ENCODE measurements around the gene DUSP14. TPM values are rescaled to one million over a fixed set of nuclear protein-coding genes. Genes with fewer than 3 reads are reported as not detected.
"Not testable (repeated sequence)": the region's sequence is repeated elsewhere in the genome, so short reads cannot be mapped to it uniquely, and the experiment has no call there.

DUSP14 gene
- total and polyA plus RNA-seq, 11 donors, result 9.9 to 39.1 (median 16.5) TPM

DNA sequence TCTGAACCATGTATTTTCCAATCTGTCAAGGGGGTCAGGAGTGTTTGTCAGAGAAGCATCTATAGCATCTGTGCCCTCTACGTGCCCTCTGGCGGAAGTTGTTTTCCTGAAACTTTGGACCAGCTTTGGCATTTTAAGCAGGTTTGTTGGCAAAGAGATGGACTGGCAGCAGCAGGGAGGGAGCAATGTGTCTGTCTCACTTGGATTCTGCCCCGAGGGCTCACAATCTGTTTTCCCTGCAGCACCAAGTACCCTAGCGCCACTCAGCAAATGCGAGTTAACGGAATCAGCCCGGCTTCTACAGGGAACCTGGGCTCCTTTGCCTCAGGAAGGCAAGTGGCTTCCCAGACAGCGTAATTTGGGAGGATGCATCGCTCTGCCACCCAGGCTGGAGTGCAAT lies 17.4 kb downstream of the DUSP14 start:
- H3K4me1 ChIP-seq, result peaks cover 0 to 15% (median 1%) of the 10 kb centered on the region in 12 donors
- no peak for DNase-seq
- WGBS, 4 donors, result 61 to 80% (median 70%) methylated on average over 9 of the region's 9 CpGs
- no peak overlapping the region for H3K27ac ChIP-seq
- H3K9me3 ChIP-seq, result no peaks in the 10 kb centered on the region
- peaks cover 0 to 12% (median 2%) of the 10 kb centered on the region in 9 donors for H3K36me3 ChIP-seq
- TF ChIP-seq, protein P1, sequence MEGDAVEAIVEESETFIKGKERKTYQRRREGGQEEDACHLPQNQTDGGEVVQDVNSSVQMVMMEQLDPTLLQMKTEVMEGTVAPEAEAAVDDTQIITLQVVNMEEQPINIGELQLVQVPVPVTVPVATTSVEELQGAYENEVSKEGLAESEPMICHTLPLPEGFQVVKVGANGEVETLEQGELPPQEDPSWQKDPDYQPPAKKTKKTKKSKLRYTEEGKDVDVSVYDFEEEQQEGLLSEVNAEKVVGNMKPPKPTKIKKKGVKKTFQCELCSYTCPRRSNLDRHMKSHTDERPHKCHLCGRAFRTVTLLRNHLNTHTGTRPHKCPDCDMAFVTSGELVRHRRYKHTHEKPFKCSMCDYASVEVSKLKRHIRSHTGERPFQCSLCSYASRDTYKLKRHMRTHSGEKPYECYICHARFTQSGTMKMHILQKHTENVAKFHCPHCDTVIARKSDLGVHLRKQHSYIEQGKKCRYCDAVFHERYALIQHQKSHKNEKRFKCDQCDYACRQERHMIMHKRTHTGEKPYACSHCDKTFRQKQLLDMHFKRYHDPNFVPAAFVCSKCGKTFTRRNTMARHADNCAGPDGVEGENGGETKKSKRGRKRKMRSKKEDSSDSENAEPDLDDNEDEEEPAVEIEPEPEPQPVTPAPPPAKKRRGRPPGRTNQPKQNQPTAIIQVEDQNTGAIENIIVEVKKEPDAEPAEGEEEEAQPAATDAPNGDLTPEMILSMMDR (IDR thresholded peaks at IDR 0.05), result no peak
- TF ChIP-seq POLR2A (IDR thresholded peaks at IDR 0.05), result no peak
- intact Hi-C loops (cut with DNase I), result no loop called here
- ATAC-seq, result peak in 2 of 4 donors; percentile 23 to 49
- H3K27me3 ChIP-seq, result no peaks in the 10 kb centered on the region
- no peak overlapping the region for H3K4me3 ChIP-seq

DNA sequence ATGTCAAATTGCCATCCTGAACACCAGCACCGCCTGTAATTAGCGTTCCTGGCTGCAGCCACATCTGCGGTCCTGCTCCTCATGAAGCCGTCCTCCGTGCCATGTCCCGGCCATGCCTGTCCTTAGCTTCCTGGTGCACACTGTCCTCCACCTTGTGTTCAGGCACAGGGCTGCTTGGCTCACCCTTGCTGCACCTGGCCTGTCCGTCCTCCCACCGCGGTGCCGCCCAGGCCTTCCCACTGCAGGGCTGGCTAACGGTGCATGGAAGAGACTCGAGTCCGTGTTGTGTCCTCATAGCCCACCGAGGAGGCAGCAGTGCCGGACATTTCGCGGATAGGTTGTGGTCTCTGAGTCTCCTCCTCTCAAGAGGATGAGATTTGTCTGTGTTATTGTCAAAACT lies 20.4 kb downstream of the DUSP14 start:
- WGBS, 4 donors, result 93 to 97% (median 94%) methylated on average over 16 to 17 of the region's 17 CpGs
- Histone ChIP-seq H3K4me3 (no peak overlapping the region), H3K4me1 (peaks cover 0 to 15% (median 1%) of the 10 kb centered on the region in 12 donors), H3K27me3 (no peaks in the 10 kb centered on the region), H3K9me3 (no peaks in the 10 kb centered on the region), H3K36me3 (peaks cover 0 to 42% (median 28%) of the 10 kb centered on the region in 9 donors), H3K27ac (no peak overlapping the region)
- intact Hi-C loops (cut with DNase I), result no loop called here
- TF ChIP-seq, protein P1 (IDR thresholded peaks at IDR 0.05), result no peak
- TF ChIP-seq POLR2A (IDR thresholded peaks at IDR 0.05), result no peak
- ATAC-seq (no peak), DNase-seq (no peak)

DNA sequence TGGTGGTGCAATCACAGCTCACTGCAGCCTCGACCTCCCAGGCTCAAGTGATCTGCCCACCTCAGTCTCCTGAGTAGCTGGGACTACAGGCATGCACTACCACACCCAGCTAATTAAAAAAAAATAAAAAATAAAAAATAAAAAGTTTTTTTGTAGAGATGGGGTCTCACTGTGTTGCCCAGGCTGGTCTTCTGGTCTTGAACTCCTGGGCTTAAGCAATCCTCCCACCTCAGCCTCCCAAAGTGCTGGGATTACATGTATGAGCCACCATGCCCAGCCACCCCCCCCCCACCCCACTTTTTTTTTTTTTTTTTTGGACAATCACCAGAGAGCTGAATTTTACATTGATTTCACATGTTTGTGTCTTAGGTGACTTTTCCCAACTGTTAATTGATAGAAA lies 22.0 kb downstream of the DUSP14 start:
- intact Hi-C loops (cut with DNase I); ATAC-seq; H3K27me3 ChIP-seq; DNase-seq; H3K4me3 ChIP-seq; H3K27ac ChIP-seq; H3K9me3 ChIP-seq: not testable (repeated sequence)
- peaks cover 0 to 56% (median 42%) of the 10 kb centered on the region in 9 donors for H3K36me3 ChIP-seq
- WGBS, 4 donors, result 84 to 93% (median 89%) methylated on average over 1 of the region's 1 CpG
- peaks cover 0 to 23% (median 6%) of the 10 kb centered on the region in 12 donors for H3K4me1 ChIP-seq

DNA sequence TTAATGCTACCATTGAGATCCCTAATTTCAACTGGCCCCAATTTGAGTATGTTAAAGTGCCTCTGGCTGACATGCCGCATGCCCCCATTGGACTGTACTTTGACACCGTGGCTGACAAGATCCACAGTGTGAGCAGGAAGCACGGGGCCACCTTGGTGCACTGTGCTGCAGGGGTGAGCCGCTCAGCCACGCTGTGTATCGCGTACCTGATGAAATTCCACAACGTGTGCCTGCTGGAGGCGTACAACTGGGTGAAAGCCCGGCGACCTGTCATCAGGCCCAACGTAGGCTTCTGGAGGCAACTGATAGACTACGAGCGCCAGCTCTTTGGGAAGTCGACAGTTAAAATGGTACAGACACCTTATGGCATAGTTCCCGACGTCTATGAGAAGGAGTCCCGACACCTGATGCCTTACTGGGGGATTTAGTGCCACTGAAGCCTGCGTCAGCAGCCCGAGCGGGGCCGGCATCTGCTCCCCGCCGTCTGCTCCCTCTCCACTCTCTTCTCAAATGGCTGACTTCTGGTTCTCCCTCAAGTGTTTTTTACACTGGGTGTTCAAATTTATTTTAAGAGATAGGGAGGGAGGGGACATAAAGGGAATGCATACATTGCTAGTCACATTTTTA lies 22.9 kb downstream of the DUSP14 start:
- H3K36me3 ChIP-seq, result peaks cover 0 to 65% (median 51%) of the 10 kb centered on the region in 9 donors
- no peak overlapping the region for H3K27ac ChIP-seq
- intact Hi-C loops (cut with DNase I), result no loop called here
- no peak overlapping the region for H3K4me3 ChIP-seq
- DNase-seq (no peak), ATAC-seq (peak in 3 of 4 donors; percentile 23 to 41 (median 25))
- H3K4me1 ChIP-seq, result peaks cover 0 to 16% (median 3%) of the 10 kb centered on the region in 12 donors
- no peaks in the 10 kb centered on the region for H3K27me3 ChIP-seq
- WGBS, 4 donors, result 52 to 67% (median 61%) methylated on average over 16 to 24 of the region's 24 CpGs
- TF ChIP-seq POLR2A (IDR thresholded peaks at IDR 0.05), result no peak
- TF ChIP-seq, protein P1 (IDR thresholded peaks at IDR 0.05), result no peak
- no peaks in the 10 kb centered on the region for H3K9me3 ChIP-seq
